Upper lobe of left lung (tissue), 6 donors: ENCODE results near the gene PLEKHA4. TPM values are rescaled to one million over a fixed set of nuclear protein-coding genes. Genes with fewer than 3 reads are reported as not detected.
"Not testable (repeated sequence)": the region's sequence is repeated elsewhere in the genome, so short reads cannot be mapped to it uniquely, and the experiment has no call there.

Experiments
- ATAC-seq, 2 donors: fragments of 200-7000 bp; cut with Tn5 transposase; one replicate each; pipeline ENCODE4 v1.9.1; 2022; ENCODE audit warnings: mild to moderate bottlenecking in 2 of 2, moderate library complexity in 2 of 2; ENCODE audit not compliant: low FRiP score in 2 of 2
- DNase-seq, 2 donors: peaks; one replicate each; pipeline ENCODE4 v3.0.0-alpha.2; 2019 to 2020
- H3K27ac ChIP-seq, 4 donors: fragments of 200-600 bp; sonication (generic); one replicate each; pipeline ENCODE4 v1.5.1; 2016 to 2019
- H3K27me3 ChIP-seq, 4 donors: fragments of 200-600 bp; sonication (generic); one replicate each; pipeline ENCODE4 v1.5.1; 2017 to 2019
- H3K36me3 ChIP-seq, 4 donors: fragments of 200-600 bp; sonication (generic); one replicate each; pipeline ENCODE4 v1.5.1; 2016 to 2019
- H3K4me1 ChIP-seq, 4 donors: fragments of 200-600 bp; sonication (generic); one replicate each; pipeline ENCODE4 v1.5.1; 2018 to 2019
- H3K4me3 ChIP-seq, 4 donors: fragments of 200-600 bp; sonication (generic); one replicate each; pipeline ENCODE4 v1.5.1; 2017 to 2019; ENCODE audit warnings: mild to moderate bottlenecking in 2 of 4, moderate library complexity in 1 of 4
- H3K9me3 ChIP-seq, 4 donors: fragments of 200-600 bp; sonication (generic); one replicate each; pipeline ENCODE4 v1.5.1; 2018 to 2019
- EP300 ChIP-seq, 4 donors: sonication (generic); formaldehyde crosslinking; IDR thresholded peaks; one replicate each; pipeline ENCODE4 v1.5.1; 2017; ENCODE audit warnings: antibody characterized with exemption in 4 of 4, control low read depth in 2 of 4
- POLR2A ChIP-seq, 4 donors: fragments of 450-650 bp; IDR thresholded peaks; one replicate each; pipeline ENCODE4 v1.5.1; 2016 to 2017; ENCODE audit warnings: antibody characterized with exemption in 4 of 4, mild to moderate bottlenecking in 2 of 4
- POLR2AphosphoS5 ChIP-seq, 2 donors: sonication (generic); formaldehyde crosslinking; IDR thresholded peaks; one replicate each; pipeline ENCODE4 v1.5.1; 2017; ENCODE audit warnings: antibody characterized with exemption in 2 of 2
- WGBS, 2 donors: methylation state at CpG; one replicate each; pipeline ENCODE4 v1.1.5; 2017 to 2018; 5-methylcytosine and 5-hydroxymethylcytosine counted together
- small RNA-seq, 4 donors: library from RNA; depleted of rRNA; stranded (forward); fragments of <200 nt; gene quantifications; one replicate each; pipeline ENCODE3, GENCODE V24; 2016
- total RNA-seq, 6 donors: library from RNA; depleted of rRNA in 4 of 6; stranded (reverse); fragments of >200 nt in 4 of 6; gene quantifications; one replicate each; pipeline versions ENCODE4 v1.1.0 to v1.2.1, GENCODE V29; 2016 to 2021
- TF ChIP-seq, protein P1 (sequence below), 6 experiments: fragments of 450-650 bp in 4 of 6; fragments of 200-600 bp in 2 of 6; sonication (generic) in 2 of 6; IDR thresholded peaks; one replicate each; pipeline ENCODE4 v1.5.1; 2016 to 2019; ENCODE audit warnings: antibody characterized with exemption in 6 of 6
- donor health status: DM: no; HTN: no; CAD: no; lungs with moderate emphysema.
- donor health status: DM: no; HTN: yes; CAD: no; lungs with severe emphysema.

Gene PLEKHA4
- total RNA-seq, 6 donors from 2014 or later: 6.3 to 34.9 (median 21.2) TPM

- no peak for DNase-seq
- ATAC-seq: peak in 1 of 2 donors; percentile 6
- peak overlapping the region in 3 of 4 donors; percentile 42 to 57 (median 54) for H3K4me3 ChIP-seq
Observed at GRCh38 chr19:48795685-48796070, 72.7 kb downstream of the PLEKHA4 start.

GRCh38 chr19:48795055-48795684 is 73.2 kb downstream of the PLEKHA4 start:
- peak in 1 of 4 donors; percentile 44 for TF ChIP-seq POLR2A (IDR thresholded peaks at IDR 0.05)
- TF ChIP-seq, protein P1, sequence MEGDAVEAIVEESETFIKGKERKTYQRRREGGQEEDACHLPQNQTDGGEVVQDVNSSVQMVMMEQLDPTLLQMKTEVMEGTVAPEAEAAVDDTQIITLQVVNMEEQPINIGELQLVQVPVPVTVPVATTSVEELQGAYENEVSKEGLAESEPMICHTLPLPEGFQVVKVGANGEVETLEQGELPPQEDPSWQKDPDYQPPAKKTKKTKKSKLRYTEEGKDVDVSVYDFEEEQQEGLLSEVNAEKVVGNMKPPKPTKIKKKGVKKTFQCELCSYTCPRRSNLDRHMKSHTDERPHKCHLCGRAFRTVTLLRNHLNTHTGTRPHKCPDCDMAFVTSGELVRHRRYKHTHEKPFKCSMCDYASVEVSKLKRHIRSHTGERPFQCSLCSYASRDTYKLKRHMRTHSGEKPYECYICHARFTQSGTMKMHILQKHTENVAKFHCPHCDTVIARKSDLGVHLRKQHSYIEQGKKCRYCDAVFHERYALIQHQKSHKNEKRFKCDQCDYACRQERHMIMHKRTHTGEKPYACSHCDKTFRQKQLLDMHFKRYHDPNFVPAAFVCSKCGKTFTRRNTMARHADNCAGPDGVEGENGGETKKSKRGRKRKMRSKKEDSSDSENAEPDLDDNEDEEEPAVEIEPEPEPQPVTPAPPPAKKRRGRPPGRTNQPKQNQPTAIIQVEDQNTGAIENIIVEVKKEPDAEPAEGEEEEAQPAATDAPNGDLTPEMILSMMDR (IDR thresholded peaks at IDR 0.05): peak; percentile 86 to 98 (median 96)
- peak in 1 of 2 donors; percentile 66 for TF ChIP-seq POLR2AphosphoS5 (IDR thresholded peaks at IDR 0.05)
- no peak for TF ChIP-seq EP300 (IDR thresholded peaks at IDR 0.05)
- peaks cover 5 to 9% (median 8%) of the 10 kb centered on the region in 4 donors for H3K4me1 ChIP-seq
- H3K4me3 ChIP-seq: peak overlapping the region in 3 of 4 donors; percentile 42 to 57 (median 54)
- 2 to 3% methylated on average over 27 to 38 of the region's 38 CpGs for WGBS, 2 donors
- H3K27ac ChIP-seq: peak overlapping the region; percentile 45 to 89 (median 76)
- H3K27me3 ChIP-seq: no peaks in the 10 kb centered on the region
- no peaks in the 10 kb centered on the region for H3K9me3 ChIP-seq
- peak; percentile 93 to 96 for DNase-seq
- ATAC-seq: peak; percentile 97 to 99
- H3K36me3 ChIP-seq: peaks cover 0 to 16% (median 7%) of the 10 kb centered on the region in 4 donors

More at GRCh38 chr19:48795685-48796070, 72.7 kb downstream of the PLEKHA4 start:
- 67 to 86% methylated on average over 1 of the region's 2 CpGs for WGBS, 2 donors
- TF ChIP-seq EP300 (IDR thresholded peaks at IDR 0.05): no peak
- TF ChIP-seq, protein P1 (IDR thresholded peaks at IDR 0.05): no peak
- no peak for TF ChIP-seq POLR2AphosphoS5 (IDR thresholded peaks at IDR 0.05)
- no peak for TF ChIP-seq POLR2A (IDR thresholded peaks at IDR 0.05)
- peak overlapping the region; percentile 45 to 89 (median 76) for H3K27ac ChIP-seq
- no peaks in the 10 kb centered on the region for H3K27me3 ChIP-seq
- peaks cover 5 to 9% (median 8%) of the 10 kb centered on the region in 4 donors for H3K4me1 ChIP-seq
- H3K36me3 ChIP-seq: peaks cover 0 to 16% (median 7%) of the 10 kb centered on the region in 4 donors
- H3K9me3 ChIP-seq: no peaks in the 10 kb centered on the region

GRCh38 chr19:48794291-48794690 is 74.1 kb downstream of the PLEKHA4 start:
- Histone ChIP-seq H3K27ac (peak overlapping the region in 2 of 4 donors; percentile 73 to 89), H3K4me3 (no peak overlapping the region), H3K9me3 (no peaks in the 10 kb centered on the region), H3K4me1 (peaks cover 5 to 9% (median 8%) of the 10 kb centered on the region in 4 donors), H3K36me3 (peaks cover 0 to 11% (median 3%) of the 10 kb centered on the region in 4 donors), H3K27me3 (no peaks in the 10 kb centered on the region)
- TF ChIP-seq POLR2A (IDR thresholded peaks at IDR 0.05) (no peak), EP300 (IDR thresholded peaks at IDR 0.05) (no peak), POLR2AphosphoS5 (IDR thresholded peaks at IDR 0.05) (no peak)
- DNase-seq (no peak), ATAC-seq (no peak)
- WGBS, 2 donors: 82 to 86% methylated on average over 6 of the region's 6 CpGs

- DNase-seq (no peak), ATAC-seq (no peak)
- Histone ChIP-seq H3K4me3 (no peak overlapping the region), H3K27ac (no peak overlapping the region), H3K9me3 (no peaks in the 10 kb centered on the region), H3K36me3 (peaks cover 0 to 5% (median 0%) of the 10 kb centered on the region in 4 donors), H3K4me1 (peaks cover 5 to 9% (median 8%) of the 10 kb centered on the region in 4 donors), H3K27me3 (no peaks in the 10 kb centered on the region)
- no peak for TF ChIP-seq POLR2A (IDR thresholded peaks at IDR 0.05)
- TF ChIP-seq, protein P1 (IDR thresholded peaks at IDR 0.05): no peak
- TF ChIP-seq EP300 (IDR thresholded peaks at IDR 0.05): no peak
- no peak for TF ChIP-seq POLR2AphosphoS5 (IDR thresholded peaks at IDR 0.05)
- 77% methylated on average over 8 of the region's 8 CpGs for WGBS, 2 donors
Observed at GRCh38 chr19:48793271-48793670, 75.1 kb downstream of the PLEKHA4 start.

- DNase-seq, H3K9me3 ChIP-seq, H3K27ac ChIP-seq, H3K27me3 ChIP-seq, H3K36me3 ChIP-seq, H3K4me1 ChIP-seq, ATAC-seq, H3K4me3 ChIP-seq: not testable (repeated sequence)
- 87 to 90% methylated on average over 9 of the region's 9 CpGs for WGBS, 2 donors
Observed at GRCh38 chr19:48787331-48787730, 81.1 kb downstream of the PLEKHA4 start.

Small RNA genes within 50 kb of the gene (small RNA-seq; reads per million reads assigned to genes)
- 0 reads per million in 4 donors for gene RNU6-317P

Other genes with a start within 250 kb of the PLEKHA4 start
- gene RPL18, start 249.4 kb downstream of the PLEKHA4 start, total RNA-seq: 1,000 to 10,000 TPM in 5 of 6 donors, 100 to 1,000 TPM in 1; 950 to 1,930 (median 1,443) TPM
- gene SPHK2, start 249.1 kb downstream of the PLEKHA4 start, total RNA-seq: 10 to 100 TPM in 5 of 6 donors, 1 to 10 TPM in 1; 9.1 to 50.3 (median 26.8) TPM
- gene DBP, start 231.2 kb downstream of the PLEKHA4 start, total RNA-seq: 10 to 100 TPM in 3 of 6 donors, 1 to 10 TPM in 3; 5.2 to 25.4 (median 10.0) TPM
- gene CA11, start 222.4 kb downstream of the PLEKHA4 start, total RNA-seq: 1 to 10 TPM; 2.1 to 8.1 (median 5.3) TPM
- 1 to 10 TPM in 3 of 6 donors, under 1 TPM in 2, not detected in 1; 0.57 to 3.1 (median 1.0) TPM for gene NTN5, start 195.6 kb downstream of the PLEKHA4 start, total RNA-seq
- gene FUT2, start 172.6 kb downstream of the PLEKHA4 start, total RNA-seq: 1 to 10 TPM in 3 of 6 donors, under 1 TPM in 2, not detected in 1; 0.15 to 4.7 (median 1.9) TPM
- gene MAMSTR, start 148.9 kb downstream of the PLEKHA4 start, total RNA-seq: 1 to 10 TPM in 5 of 6 donors, not detected in 1; 1.1 to 3.1 (median 1.3) TPM
- 10 to 100 TPM; 14.7 to 74.4 (median 26.3) TPM for gene RASIP1, start 128.0 kb downstream of the PLEKHA4 start, total RNA-seq
- 1 to 10 TPM in 5 of 6 donors, not detected in 1; 1.4 to 4.2 (median 2.5) TPM for gene IZUMO1, start 121.7 kb downstream of the PLEKHA4 start, total RNA-seq
- gene FUT1, start 116.0 kb downstream of the PLEKHA4 start, total RNA-seq: 10 to 100 TPM in 3 of 6 donors, 1 to 10 TPM in 3; 7.2 to 17.4 (median 10.1) TPM
- gene FGF21, start 113.1 kb downstream of the PLEKHA4 start, total RNA-seq: not detected
- gene BCAT2, start 57.6 kb downstream of the PLEKHA4 start, total RNA-seq: 100 to 1,000 TPM in 1 of 6 donors, 10 to 100 TPM in 5; 50.7 to 221 (median 81.2) TPM
- gene HSD17B14, start 32.1 kb downstream of the PLEKHA4 start, total RNA-seq: 10 to 100 TPM; 13.8 to 65.0 (median 28.5) TPM
- 100 to 1,000 TPM in 5 of 6 donors, 10 to 100 TPM in 1; 96.2 to 194 (median 114) TPM for gene PPP1R15A, start 3.8 kb upstream of the PLEKHA4 start, total RNA-seq
- 1 to 10 TPM in 1 of 6 donors, under 1 TPM in 2, not detected in 3; 0.30 to 4.9 (median 0.86) TPM for gene TULP2, start 30.1 kb upstream of the PLEKHA4 start, total RNA-seq
- gene NUCB1, start 31.7 kb upstream of the PLEKHA4 start, total RNA-seq: 100 to 1,000 TPM; 278 to 463 (median 341) TPM
- gene DHDH, start 65.1 kb upstream of the PLEKHA4 start, total RNA-seq: 1 to 10 TPM; 1.9 to 6.3 (median 2.8) TPM
- gene BAX, start 86.3 kb upstream of the PLEKHA4 start, total RNA-seq: 100 to 1,000 TPM in 4 of 6 donors, 10 to 100 TPM in 2; 68.1 to 143 (median 112) TPM
- over 10,000 TPM in 3 of 6 donors, 1,000 to 10,000 TPM in 3; 5,928 to 23,282 (median 11,982) TPM for gene FTL, start 96.7 kb upstream of the PLEKHA4 start, total RNA-seq
- gene GYS1, start 124.7 kb upstream of the PLEKHA4 start, total RNA-seq: 10 to 100 TPM; 26.4 to 79.6 (median 35.6) TPM
- gene RUVBL2, start 125.3 kb upstream of the PLEKHA4 start, total RNA-seq: 100 to 1,000 TPM in 2 of 6 donors, 10 to 100 TPM in 4; 45.7 to 105 (median 70.6) TPM
- under 1 TPM in 1 of 6 donors, not detected in 5; 0.77 TPM for gene LHB, start 148.5 kb upstream of the PLEKHA4 start, total RNA-seq
- gene CGB3, start 155.7 kb upstream of the PLEKHA4 start, total RNA-seq: not detected
- gene CGB2, start 163.3 kb upstream of the PLEKHA4 start, total RNA-seq: not detected
- gene CGB1, start 168.3 kb upstream of the PLEKHA4 start, total RNA-seq: not detected
- gene CGB5, start 175.2 kb upstream of the PLEKHA4 start, total RNA-seq: not detected
- not detected for gene CGB8, start 180.5 kb upstream of the PLEKHA4 start, total RNA-seq
- 1 to 10 TPM in 1 of 6 donors, under 1 TPM in 5; 0.22 to 5.2 (median 0.55) TPM for gene CGB7, start 189.1 kb upstream of the PLEKHA4 start, total RNA-seq
- 10 to 100 TPM in 1 of 6 donors, 1 to 10 TPM in 5; 1.2 to 10.5 (median 4.9) TPM for gene NTF4, start 196.2 kb upstream of the PLEKHA4 start, total RNA-seq
- not detected for gene KCNA7, start 204.1 kb upstream of the PLEKHA4 start, total RNA-seq
- 1,000 to 10,000 TPM in 1 of 6 donors, 100 to 1,000 TPM in 5; 147 to 1,500 (median 176) TPM for gene SNRNP70, start 216.8 kb upstream of the PLEKHA4 start, total RNA-seq
- 10 to 100 TPM in 1 of 6 donors, 1 to 10 TPM in 5; 3.1 to 10.2 (median 7.6) TPM for gene LIN7B, start 245.8 kb upstream of the PLEKHA4 start, total RNA-seq